GM19463 (cell line): ENCODE measurements around the gene NPAS2.

Source experiments
- ATAC-seq: cut with Tn5 transposase; IDR thresholded peaks from one replicate; pipeline ENCODE4 v1.9.1; 2021; ENCODE audit warnings: mild to moderate bottlenecking, moderate library complexity; ENCODE audit not compliant: unreplicated experiment

Gene NPAS2

DNA sequence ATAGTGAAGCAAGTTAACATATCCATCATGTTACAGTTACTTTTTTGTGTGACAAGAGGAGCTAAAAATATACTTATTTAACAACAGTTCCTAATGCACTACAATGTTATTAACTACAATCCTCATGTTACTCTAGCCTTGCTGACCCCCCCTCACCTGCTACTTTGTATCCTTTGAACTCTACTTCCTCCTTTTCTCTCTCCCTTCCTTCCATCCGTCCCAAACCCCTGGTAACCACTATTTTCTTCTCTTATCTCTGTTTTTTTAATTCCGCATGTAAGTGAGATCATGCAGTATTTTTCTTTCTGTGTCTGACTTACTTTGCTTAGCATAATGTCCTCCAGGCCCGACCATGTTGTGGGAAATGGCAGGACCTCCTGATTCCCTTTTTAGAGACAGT, 59.4 kb downstream of the NPAS2 start:
- no peak for ATAC-seq

DNA sequence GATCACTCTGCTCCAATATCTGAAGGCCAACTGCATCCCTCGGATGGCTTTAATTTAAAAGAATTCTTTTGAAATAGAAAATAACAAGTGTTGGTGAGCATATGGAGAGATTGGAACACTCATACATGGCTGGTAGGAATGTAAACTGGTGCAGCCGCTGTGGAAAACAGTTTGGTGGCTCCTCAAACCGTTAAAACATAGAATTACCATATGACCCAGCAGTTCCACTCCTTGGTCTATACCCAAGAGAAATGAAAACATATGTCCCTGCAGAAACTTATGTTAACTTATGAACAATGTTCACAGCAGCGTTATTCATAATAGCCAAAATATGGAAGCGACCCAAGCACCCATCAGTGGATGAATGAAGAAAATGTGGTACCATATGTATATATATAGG, 60.1 kb downstream of the NPAS2 start:
- no peak for ATAC-seq

DNA sequence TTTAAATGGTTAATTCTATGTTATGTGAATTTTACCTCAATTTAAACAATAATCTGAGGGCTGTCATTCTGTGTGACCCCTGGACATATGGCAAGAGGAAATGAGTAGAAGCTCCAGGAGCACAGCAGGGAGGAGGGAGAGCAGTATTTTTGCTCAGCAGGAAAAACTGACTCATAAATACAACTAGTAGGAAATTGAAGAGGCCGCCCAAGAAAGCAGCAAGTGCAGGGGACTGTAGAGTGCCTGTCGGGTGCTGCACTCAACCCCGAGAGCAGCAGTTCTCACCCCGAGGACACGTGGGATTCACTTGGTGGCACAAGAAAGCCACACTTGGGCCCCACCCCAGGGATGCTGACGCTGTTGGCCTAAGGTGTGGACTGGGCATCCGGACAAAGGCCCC, 60.8 kb downstream of the NPAS2 start:
- no peak for ATAC-seq

DNA sequence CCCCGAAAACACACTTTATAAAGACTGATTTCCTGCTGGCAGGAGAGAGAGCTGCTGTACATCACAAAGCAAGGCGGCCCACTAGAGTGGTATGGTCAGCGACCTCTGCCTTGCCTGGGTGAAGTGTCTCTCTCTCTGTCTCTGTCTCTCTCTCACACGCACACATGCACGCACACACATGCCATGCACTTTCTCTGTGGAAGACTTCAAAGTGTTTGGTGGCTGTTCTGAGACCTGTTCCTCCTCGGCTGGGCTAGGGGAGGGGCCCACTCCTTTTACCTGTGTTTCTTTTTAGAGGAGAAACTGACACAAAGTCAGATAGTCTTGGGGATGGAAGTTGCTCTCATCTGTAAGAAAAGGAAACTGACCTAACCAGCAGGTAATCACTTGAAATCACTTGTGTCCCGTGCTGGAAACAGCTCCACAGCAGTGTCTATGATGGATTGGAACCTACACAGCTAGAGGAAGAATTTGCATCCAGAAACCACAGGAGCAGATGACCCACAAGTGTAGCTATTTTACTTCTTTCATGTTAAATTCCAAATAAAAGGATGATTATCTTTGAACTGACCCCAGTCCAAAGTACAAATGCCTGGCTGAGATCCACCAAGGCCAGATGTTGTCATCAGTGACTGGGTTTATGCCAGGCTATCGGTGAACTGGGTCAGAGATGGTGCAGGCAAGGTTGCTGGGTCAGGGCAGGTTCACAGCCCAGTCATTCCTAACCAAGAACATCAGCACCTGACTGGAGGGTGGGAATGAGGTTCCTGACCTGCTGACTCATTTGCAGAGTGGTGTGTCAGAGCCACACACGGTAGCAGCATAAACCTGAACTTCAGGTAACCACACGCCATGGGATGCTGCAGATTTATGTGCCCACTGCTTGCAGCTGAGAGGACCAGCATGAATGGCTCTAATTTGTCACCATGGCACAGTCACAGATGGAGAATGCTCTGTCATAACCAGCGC, 63.0 kb downstream of the NPAS2 start:
- ATAC-seq, result peak; percentile 77

DNA sequence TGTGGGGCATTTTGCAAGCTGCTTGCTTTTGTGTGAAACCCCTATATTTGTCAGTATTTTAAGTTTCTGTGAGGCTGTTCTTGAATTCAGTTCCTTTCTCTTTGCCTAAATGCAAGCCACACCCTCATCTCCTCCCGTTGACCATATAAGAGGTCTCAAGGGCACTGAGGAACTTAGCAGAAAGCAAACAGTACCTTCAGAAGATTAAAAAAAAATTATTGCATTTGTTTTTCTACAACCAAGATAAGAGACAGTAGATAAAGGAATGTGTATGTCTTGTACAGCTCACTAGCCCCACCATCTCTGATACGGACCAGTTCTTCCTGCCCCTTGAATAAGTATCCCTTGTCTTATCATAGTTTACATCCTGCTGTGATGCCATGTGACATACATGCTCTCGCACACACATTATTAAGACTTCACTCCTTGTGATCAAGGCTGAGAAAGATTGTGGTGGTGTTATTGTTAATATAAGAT, 64.2 kb downstream of the NPAS2 start:
- ATAC-seq, result no peak

DNA sequence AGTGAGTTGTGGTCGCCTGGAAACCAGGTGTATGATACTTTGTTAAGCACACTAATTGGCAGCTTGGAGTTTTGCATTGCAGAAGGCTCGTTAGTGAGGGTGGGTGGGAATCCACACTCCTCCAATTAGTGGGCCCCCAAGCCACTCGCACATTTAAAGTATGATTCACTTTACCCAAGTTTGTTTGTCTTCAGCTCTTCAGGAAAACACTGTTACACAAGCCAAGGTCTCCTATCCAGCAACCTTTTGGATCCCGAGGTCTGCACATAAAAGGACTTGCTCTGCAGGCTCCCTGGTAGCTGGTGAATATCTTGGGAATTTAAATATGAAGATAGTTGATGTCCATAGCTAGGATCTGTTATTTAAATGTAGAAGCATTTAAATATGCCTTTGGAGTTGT, 66.1 kb downstream of the NPAS2 start:
- no peak for ATAC-seq

DNA sequence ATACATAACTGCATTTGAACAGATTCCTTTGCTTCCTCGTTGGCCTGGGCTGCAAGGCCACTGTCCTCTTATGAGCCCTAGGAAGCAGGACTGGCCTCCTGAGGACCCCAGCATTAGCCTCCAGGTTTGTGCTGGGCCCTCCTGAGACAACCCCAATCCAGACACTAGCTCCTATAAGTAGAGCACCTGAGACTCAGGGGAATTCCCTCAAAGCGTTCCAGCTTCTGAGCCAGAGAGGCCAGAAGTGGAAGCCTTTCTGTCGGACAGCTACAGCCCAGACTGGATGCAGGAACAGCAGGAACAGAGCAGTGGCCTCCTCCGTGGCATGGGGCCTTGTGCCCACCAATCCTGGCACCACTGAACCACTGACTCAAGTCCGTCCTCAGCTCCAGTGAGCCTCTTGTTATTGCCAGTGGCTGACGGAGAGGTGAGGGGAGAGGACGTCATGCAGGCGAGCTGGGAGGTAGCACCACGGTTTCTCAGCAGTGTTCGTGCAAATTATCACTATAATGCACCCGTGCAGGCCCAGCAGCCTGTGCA, 67.2 kb downstream of the NPAS2 start:
- ATAC-seq, result no peak

DNA sequence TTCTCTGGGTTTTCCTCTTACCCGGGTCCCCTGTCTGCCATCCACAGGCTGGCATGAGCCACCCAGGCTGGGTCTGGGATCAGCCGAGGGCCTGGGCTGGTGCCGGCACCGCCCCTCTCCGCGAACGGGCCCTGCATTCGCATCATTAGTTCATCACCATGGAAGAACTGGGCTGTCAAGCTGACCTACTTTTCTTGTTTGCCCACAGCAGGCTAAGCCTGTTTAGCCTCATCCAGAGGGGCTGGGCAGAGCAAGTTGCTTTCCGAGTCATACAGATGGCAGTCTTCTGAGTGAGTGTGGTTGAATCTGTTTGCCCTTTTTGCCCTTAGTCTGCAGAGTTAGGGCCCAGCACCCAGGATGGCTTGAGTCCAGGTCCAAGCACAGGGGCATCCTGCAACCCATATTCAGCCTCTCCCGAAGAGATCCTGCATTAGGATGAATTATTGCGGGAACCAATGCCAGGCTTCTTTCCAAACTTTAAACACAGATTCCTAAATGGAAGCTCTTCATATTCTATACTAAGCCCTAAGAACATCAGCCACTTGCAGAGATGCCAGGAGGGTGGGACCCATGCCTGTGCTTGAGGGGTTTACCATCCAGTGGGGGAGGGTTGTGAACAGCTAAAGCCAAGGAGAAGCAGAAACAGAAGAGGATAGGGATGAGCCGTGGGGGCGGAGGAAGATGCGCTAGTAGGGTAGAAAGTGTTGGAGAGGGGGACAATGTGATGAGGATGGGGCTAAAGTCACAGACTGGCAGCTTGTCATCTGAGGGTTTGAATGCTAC, 68.0 kb downstream of the NPAS2 start:
- ATAC-seq, result no peak

DNA sequence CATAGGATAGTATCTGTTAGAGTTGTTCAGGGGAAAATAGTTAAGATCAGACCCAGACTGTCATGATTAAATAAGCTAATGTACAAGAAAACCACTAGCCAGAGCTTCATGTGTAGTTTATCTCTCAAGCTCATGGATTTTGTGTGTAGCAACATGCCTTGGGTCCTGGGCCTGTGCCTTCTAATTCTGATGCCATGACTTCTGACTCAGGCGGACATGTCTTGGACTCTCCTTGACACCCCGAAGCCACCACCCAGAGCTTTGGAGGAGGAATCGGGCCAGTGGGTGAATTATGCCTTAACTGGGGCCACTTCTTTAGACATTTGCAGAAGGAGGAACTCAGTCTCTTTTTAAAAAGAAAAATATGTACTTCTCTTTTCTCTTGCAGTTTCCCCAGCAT, 68.7 kb downstream of the NPAS2 start:
- no peak for ATAC-seq

DNA sequence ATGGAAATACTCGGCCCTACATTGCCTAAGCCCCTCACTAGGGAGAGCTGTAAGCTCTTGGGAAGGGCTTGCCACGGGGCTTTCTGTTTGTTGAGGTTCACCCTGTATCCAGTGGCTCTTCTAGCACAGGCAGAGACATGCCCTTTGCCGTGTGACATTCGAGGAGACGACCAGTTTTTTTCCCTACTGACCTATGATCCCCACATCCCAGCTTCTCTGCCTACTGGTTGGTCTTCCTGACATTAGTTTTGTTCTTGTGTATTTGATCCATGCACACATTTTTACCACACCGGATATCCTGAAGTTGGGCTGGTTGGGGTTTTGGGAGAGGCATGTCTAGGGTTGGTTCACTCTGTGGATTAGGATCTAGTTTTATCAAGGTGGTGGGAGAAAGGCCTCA, 69.3 kb downstream of the NPAS2 start:
- ATAC-seq, result no peak

DNA sequence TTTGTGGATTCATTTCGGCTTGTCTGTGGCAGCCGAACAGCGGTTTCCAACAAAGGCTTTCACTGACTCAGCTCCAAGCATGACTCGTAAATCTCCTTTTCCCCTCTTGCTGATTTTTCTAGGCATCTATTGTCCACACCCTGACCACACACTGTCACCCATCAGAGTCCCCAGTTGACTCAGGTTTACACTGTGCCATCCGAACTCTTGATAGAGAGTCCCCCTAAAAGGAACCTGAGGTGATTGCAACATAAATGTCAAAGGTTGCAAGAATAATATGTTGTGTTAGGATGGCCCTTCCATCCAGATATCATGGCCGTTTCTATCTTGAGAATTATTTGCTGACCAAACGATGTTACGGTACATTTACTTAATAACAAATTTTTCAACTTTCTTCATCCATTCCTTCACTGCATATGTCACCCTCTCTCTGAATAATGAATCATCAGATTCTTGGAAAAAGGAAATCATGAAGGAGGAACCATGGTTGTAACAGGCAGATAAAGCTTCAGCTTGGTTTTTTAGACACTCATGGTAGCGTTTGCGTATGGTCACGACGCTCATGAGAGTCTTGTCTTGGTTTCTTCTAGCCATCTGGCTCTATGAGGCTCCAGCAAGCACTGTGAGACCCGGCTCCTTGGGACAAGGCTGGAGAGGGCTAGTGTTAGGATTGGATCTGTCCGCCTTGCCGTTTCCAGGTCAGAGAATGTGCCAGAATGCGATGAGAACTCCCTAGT, 72.1 kb downstream of the NPAS2 start:
- no peak for ATAC-seq

DNA sequence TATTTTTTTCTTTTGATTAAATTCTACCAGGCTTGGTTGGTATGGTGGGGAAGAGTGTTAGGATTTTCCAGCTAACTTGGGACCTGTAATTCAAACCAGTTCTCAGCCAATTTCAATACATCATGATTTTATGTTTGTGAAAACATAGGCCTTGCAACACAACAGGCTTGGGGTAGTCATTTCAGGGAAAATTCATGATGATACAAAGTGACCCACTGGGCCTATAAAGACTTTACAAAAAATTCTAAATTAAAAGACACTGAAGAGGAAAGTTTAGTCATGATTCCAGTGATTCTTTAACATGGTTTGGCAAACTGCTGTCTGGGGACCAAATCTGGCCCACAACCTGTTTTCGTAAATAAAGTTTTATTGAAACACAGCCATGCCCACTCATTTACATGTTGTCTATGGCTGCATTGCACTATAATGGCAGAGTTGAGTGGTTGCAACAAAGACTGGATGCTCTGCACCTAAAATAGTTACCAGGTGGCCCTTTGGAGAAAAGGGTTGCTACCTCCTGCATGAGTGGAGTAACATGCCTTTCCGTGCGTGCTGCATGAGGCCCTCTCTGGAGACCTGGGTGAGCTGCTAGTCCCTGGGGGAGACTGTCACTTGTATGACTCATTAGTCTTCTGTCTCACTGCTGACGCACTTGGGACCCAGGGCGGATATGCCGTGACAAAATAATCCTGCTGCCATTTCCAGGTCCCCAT, 73.6 kb downstream of the NPAS2 start:
- peak; percentile 83 for ATAC-seq

DNA sequence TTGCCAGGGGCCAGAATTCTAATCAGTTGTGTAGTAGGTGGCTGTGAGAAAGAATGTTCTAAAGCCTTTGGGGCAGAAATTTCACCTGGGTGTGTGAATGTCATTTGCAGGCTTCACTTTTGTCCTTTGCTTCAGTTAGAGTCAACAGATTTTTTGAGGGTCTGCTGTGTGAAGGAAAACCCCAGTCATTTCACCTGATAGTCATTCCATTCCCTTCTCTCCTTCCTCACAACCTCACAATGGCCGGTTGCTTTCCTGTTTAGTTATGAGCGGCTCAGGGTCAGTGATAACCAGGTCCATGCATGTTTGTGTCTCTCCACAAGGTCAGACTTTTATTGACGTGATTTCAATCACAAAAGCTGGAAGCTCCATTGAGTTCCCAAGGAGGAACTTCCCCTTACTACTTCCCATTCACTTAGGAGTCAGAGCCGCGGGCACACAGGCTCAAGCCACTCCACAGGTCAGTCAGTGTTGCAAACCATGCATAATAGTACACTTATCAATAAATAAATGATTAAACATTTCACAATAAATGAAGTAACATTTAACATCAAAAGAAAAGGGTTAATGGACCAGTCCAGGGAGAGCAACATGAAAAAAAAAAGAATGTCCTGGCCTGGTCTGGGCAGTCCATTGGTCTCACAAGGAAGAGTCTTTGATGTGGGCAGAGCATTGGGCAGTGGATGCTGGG, 74.3 kb downstream of the NPAS2 start:
- peak; percentile 17 for ATAC-seq

DNA sequence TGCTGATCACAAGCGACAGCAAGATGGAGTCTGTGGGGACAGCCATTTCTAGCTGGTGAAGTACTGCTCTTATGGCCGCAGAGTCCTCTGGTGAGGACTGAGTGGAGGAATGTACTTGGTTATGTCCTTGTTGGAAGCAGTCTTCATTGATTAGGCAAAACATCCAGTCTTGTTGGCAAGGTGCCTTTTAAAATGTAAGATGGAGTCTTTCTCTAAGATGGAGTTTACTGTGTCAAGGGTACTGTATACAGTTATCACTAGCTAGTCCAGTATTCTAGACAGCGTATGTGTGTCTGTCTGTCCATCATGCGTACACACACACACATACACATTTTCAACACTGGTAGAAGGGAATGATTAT, 74.8 kb downstream of the NPAS2 start:
- ATAC-seq, result no peak

DNA sequence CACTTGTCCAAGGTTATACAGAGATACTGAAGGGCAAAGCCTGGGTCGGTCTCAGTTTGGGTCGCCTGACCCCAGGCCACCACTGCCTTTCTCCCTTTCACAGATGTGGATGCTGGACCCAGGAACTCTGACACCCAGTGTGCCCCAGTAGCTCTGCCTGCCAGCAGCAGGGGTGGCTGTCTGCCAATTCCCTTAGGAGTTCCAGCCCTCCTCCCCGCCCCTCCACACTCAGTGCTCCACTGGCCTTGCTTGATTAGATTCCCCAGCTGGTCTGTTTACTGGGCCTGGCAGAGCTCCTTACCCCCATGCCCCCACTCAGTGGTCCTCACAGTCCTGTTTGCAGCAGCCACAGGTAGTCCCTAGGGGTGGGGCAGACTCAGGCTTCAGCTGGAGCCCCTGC, 75.5 kb downstream of the NPAS2 start:
- no peak for ATAC-seq

DNA sequence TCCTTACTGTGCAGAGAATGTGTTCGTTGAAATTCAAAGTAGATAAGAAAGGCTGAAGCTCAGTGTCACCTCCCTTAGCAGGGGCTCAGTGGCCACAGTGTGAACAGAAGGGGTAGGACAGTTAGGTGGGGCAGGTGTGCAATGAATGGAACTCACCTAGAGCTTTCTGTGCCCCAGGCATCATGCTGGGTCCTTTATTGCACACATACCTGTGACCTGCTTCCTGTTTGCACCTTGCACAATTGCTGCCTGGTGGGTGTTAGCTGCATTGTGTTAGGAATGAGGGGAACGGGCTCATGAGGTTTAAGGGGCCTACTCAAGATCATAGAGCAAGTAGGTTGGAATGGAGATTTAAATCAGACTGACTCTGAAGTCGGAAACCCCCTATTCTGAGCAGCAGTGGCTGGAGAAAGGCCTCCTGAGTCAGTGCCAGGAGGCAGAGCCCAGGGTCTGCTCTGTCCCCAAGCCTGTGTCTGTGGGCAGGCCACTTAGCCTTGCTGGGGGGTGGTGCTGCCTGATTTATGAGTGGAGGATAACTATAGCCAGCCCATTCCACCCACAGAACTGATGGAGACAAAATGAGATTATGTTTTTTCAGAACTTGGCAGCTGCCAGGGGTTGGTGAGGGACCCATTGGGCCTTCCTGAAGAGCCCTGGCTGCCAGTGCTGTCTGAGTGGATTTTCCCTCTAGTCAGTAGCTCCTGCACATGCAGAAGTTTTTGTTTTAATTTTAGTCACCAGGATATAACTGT, 76.2 kb downstream of the NPAS2 start:
- ATAC-seq, result no peak

DNA sequence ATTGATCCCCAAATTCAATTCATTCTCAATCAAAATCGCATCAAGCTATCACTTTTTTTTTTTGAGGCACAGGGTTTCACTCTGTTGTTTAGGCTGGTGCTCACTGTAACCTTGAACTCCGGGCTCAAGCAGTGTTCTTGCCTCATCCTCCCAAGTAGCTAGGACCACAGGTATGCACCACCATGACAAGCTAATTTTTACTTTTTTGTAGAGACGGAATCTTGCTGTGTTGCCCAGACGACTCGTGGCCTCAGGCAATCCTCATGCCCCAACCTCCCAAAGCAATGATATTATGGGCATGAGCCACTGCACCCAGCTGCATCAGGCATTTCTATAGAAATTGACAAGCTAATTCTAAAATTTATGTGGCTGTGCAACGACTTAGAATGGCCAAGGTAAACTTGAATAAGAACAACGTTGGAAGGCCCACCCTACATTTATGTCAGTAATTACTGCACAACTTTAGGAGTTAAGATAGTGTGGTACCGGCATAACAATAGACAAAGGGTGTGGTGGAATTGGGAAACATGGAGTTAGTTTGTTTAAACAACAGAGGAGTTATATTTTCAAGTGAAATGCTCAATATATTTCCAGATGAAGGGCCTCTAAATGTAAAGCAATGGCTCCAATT, 78.2 kb downstream of the NPAS2 start:
- ATAC-seq, result no peak

DNA sequence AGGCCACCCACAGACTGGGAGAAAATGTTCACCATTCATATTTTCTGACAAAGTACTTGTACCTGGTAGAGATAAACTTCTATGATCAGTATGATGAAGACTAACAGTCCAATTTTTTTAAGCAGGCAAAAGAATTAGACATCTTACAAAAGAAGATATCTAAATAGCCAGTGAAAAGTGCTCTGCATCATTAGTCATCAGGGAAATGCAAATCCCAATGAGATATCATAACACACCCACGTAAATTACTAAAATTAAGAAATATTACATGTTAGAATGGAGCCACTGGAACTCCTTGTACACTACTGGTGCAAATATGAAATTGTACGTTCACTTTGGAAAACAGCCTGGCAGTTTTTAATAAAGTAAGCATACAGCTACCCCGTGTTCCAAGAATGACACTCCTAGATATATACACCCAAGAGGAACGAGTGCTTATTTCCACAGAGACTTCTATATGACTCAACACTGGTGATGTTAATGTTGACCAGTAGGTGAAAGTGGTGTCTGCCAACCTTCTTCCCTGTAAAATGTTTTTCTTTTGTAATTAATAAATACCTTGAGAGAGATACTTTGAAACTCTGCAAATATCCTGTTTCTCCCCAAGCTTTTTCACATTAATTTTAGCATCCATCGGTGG, 80.3 kb downstream of the NPAS2 start:
- no peak for ATAC-seq
